HCT116 (cell line): Measurements from ENCODE around the gene KCTD14. TPM values are rescaled to one million over a fixed set of nuclear protein-coding genes. Genes with fewer than 3 reads are reported as not detected.
A peak's percentile ranks its signal among the peaks of the same experiment; 100 is the strongest.

ENCODE experiments used
- ATAC-seq: fragments of 200-7000 bp; cut with Tn5 transposase; 2 replicates; pipeline ENCODE4 v1.9.1; 2020; ENCODE audit warnings: mild to moderate bottlenecking, moderate library complexity
- BruUV-seq: library from RNA; stranded (reverse); fragments of 400-500 nt; replicated peaks from 2 replicates; lab custom pipeline; 2021; lab: Mats Ljungman, UMichigan
- CTCF ChIA-PET: fragments of 300-600 bp; sonication (Branson Sonifier 250); formaldehyde crosslinking; loops from one replicate; lab custom pipeline; 2021; ENCODE audit warnings: antibody characterized with exemption; lab: Charles Lee
- POLR2A ChIA-PET: fragments of 300-600, 350-600 bp; sonication (Branson Sonifier 250); formaldehyde crosslinking; loops from one replicate; lab custom pipeline; 2021; ENCODE audit warnings: antibody characterized with exemption; lab: Charles Lee
- RAD21 ChIA-PET, 2 experiments: fragments of 300-600 bp; sonication (Branson Sonifier 250); formaldehyde crosslinking; loops; one replicate each; lab custom pipeline; 2023; ENCODE audit warnings: low total read pairs in 2 of 2; ENCODE audit not compliant: uncharacterized antibody in 2 of 2, unreplicated experiment in 2 of 2, low non-redundant PET in 1 of 2; lab: Charles Lee
- DNase-seq: peaks from one replicate; pipeline ENCODE4 v3.0.0-alpha.2; 2010; ENCODE audit warnings: low read depth, low spot score
- H2AFZ ChIP-seq: fragments of 200-600 bp; shearing (Covaris generic), sonication (generic); 2 replicates; pipeline ENCODE4 v1.6.1; 2017; ENCODE audit warnings: low read depth, mixed run types, mixed read lengths, antibody characterized with exemption, low read length; ENCODE audit not compliant: poor library complexity, severe bottlenecking
- H3K27ac ChIP-seq: 2 replicates; pipeline ENCODE4 v1.5.1; 2012; ENCODE audit warnings: low read depth, low read length
- H3K27me3 ChIP-seq: fragments of 200-600 bp; sonication (generic); 2 replicates; pipeline ENCODE4 v1.6.1; 2016; ENCODE audit warnings: mixed run types, low read length, mixed read lengths; ENCODE audit not compliant: insufficient read depth
- H3K36me3 ChIP-seq, 2 experiments: fragments of 200-500 bp in 1 of 2; fragments of 200-600 bp in 1 of 2; sonication (Bioruptor generic) in 1 of 2; sonication (generic) in 1 of 2; 2 replicates each; pipeline versions ENCODE4 v1.5.1 to v1.6.1; 2014 to 2016; ENCODE audit warnings: low read length in 2 of 2, inconsistent platforms in 1 of 2, mixed read lengths in 1 of 2, mixed run types in 1 of 2; ENCODE audit not compliant: insufficient read depth in 2 of 2, control insufficient read depth in 1 of 2
- H3K4me1 ChIP-seq, 2 experiments: fragments of 200-600 bp in 1 of 2; sonication (generic) in 1 of 2; 2 replicates each; pipeline versions ENCODE4 v1.5.1 to v1.6.1; 2012 to 2017; ENCODE audit warnings: low read length in 2 of 2, inconsistent platforms in 1 of 2, mild to moderate bottlenecking in 1 of 2, mixed read lengths in 1 of 2, mixed run types in 1 of 2, moderate library complexity in 1 of 2; ENCODE audit not compliant: insufficient read depth in 2 of 2, control insufficient read depth in 1 of 2
- H3K4me2 ChIP-seq: fragments of 200-600 bp; sonication (generic); 2 replicates; pipeline ENCODE4 v1.6.1; 2017; ENCODE audit warnings: mixed run types, low read length, mixed read lengths
- H3K4me3 ChIP-seq, 2 experiments: fragments of 200-600 bp in 1 of 2; sonication (generic) in 1 of 2; replicated peaks in 1 of 2; 2 replicates each; pipeline ENCODE4 v1.5.1; 2011 to 2016; ENCODE audit warnings: low read length in 2 of 2, control low read depth in 1 of 2, low read depth in 1 of 2, mild to moderate bottlenecking in 1 of 2, mixed read lengths in 1 of 2, mixed run types in 1 of 2
- H3K79me2 ChIP-seq: fragments of 200-600 bp; sonication (generic); 2 replicates; pipeline ENCODE4 v1.6.1; 2017; ENCODE audit warnings: mild to moderate bottlenecking, mixed run types, low read length, moderate library complexity, mixed read lengths; ENCODE audit not compliant: insufficient read depth
- H3K9ac ChIP-seq: fragments of 200-600 bp; sonication (generic); 2 replicates; pipeline ENCODE4 v1.6.1; 2016; ENCODE audit warnings: low read length, mixed read lengths
- H3K9me2 ChIP-seq: fragments of 200-600 bp; sonication (generic), shearing (Covaris generic); 2 replicates; pipeline ENCODE4 v1.6.1; 2017; ENCODE audit warnings: mixed run types, mild to moderate bottlenecking, moderate library complexity; ENCODE audit not compliant: insufficient read depth
- H3K9me3 ChIP-seq, 2 experiments: fragments of 200-500 bp in 1 of 2; fragments of 200-600 bp in 1 of 2; sonication (Bioruptor generic) in 1 of 2; sonication (generic) in 1 of 2; 2 replicates each; pipeline ENCODE4 v1.6.1; 2014 to 2017; ENCODE audit warnings: low read length in 2 of 2, mixed read lengths in 2 of 2, inconsistent platforms in 1 of 2, low read depth in 1 of 2, mild to moderate bottlenecking in 1 of 2, mixed run types in 1 of 2, moderate library complexity in 1 of 2; ENCODE audit not compliant: control insufficient read depth in 1 of 2, insufficient read depth in 1 of 2
- H4K20me1 ChIP-seq: fragments of 200-600 bp; sonication (generic), shearing (Covaris generic); 2 replicates; pipeline ENCODE4 v1.6.1; 2017; ENCODE audit warnings: mixed run types, mild to moderate bottlenecking, moderate library complexity; ENCODE audit not compliant: insufficient read depth
- CBX3 ChIP-seq: IDR thresholded peaks from 2 replicates; pipeline ENCODE4 v1.6.1; 2012; ENCODE audit warnings: low read depth
- CEBPB ChIP-seq: IDR thresholded peaks from 2 replicates; pipeline ENCODE4 v1.6.1; 2012; ENCODE audit warnings: low read depth
- ELF1 ChIP-seq: IDR thresholded peaks from 2 replicates; pipeline ENCODE4 v1.6.1; 2012; ENCODE audit warnings: low read depth, borderline replicate concordance
- EZH2 ChIP-seq: fragments of 200-600 bp; sonication (generic); IDR thresholded peaks from 2 replicates; pipeline ENCODE4 v1.6.1; 2017; ENCODE audit warnings: antibody characterized with exemption, mixed run types
- EZH2phosphoT487 ChIP-seq: fragments of 200-600 bp; IDR thresholded peaks from 2 replicates; pipeline ENCODE4 v1.6.1; 2018; ENCODE audit warnings: antibody characterized with exemption, borderline replicate concordance
- JUND ChIP-seq: IDR thresholded peaks from 2 replicates; pipeline ENCODE4 v1.6.1; 2012
- POLR2A ChIP-seq: IDR thresholded peaks from 2 replicates; pipeline ENCODE4 v1.7.0; 2011; ENCODE audit warnings: borderline replicate concordance; ENCODE audit not compliant: insufficient read depth, insufficient read length; ENCODE audit errors: extremely low read depth
- POLR2AphosphoS5 ChIP-seq: IDR thresholded peaks from 2 replicates; pipeline ENCODE4 v1.6.1; 2011; ENCODE audit warnings: mild to moderate bottlenecking, low read depth, low read length, moderate library complexity
- RAD21 ChIP-seq: IDR thresholded peaks from 2 replicates; pipeline ENCODE4 v1.6.1; 2012; ENCODE audit warnings: low read depth, mild to moderate bottlenecking
- SP1 ChIP-seq: IDR thresholded peaks from 2 replicates; pipeline ENCODE4 v1.6.1; 2012; ENCODE audit warnings: low read depth
- SRF ChIP-seq: IDR thresholded peaks from 2 replicates; pipeline ENCODE4 v1.6.1; 2012; ENCODE audit warnings: low read depth
- YY1 ChIP-seq: IDR thresholded peaks from 2 replicates; pipeline ENCODE4 v1.6.1; 2011; ENCODE audit warnings: low read length, low read depth, moderate library complexity, mild to moderate bottlenecking; ENCODE audit not compliant: insufficient replicate concordance; ENCODE audit errors: extremely low read depth
- ZFX ChIP-seq: fragments of 450-650 bp; IDR thresholded peaks from 2 replicates; pipeline ENCODE4 v1.6.1; 2017
- ZNF274 ChIP-seq: fragments of 200-500 bp; sonication (Bioruptor generic); IDR thresholded peaks from 2 replicates; pipeline ENCODE4 v1.6.1; 2014; ENCODE audit warnings: mild to moderate bottlenecking, low read depth, low read length, inconsistent platforms
- intact Hi-C: fragments of 100-400 bp; cut with micrococcal nuclease; formaldehyde crosslinking; loops from 2 replicates; pipeline ENCODE4 v1.10.0; 2022
- total RNA-seq: library from RNA; stranded (reverse); gene quantifications from one replicate; pipeline ENCODE4 v1.2.1, GENCODE V29; 2021; ENCODE audit not compliant: unreplicated experiment
- TF ChIP-seq, protein P1 (sequence below): IDR thresholded peaks from 2 replicates; pipeline ENCODE4 v1.6.1; 2012
- TF ChIP-seq, protein P2 (sequence below): IDR thresholded peaks from 2 replicates; pipeline ENCODE4 v1.6.1; 2012
- TF ChIP-seq, protein P3 (sequence below): IDR thresholded peaks from 2 replicates; pipeline ENCODE4 v1.6.1; 2011; ENCODE audit warnings: mild to moderate bottlenecking, low read length, moderate library complexity; ENCODE audit not compliant: insufficient replicate concordance; ENCODE audit errors: extremely low read depth
- TF ChIP-seq, protein P4 (sequence below): IDR thresholded peaks from 2 replicates; pipeline ENCODE4 v1.6.1; 2012; ENCODE audit warnings: low read depth
- TF ChIP-seq, protein P5 (sequence below), 3 experiments: fragments of 200-600 bp in 1 of 3; sonication (generic) in 1 of 3; IDR thresholded peaks in 2 of 3; conservative IDR thresholded peaks in 1 of 3; 2 replicates each; pipeline ENCODE4 v1.5.1; 2012 to 2017; ENCODE audit warnings: low read depth in 2 of 3, low read length in 2 of 3, antibody characterized with exemption in 1 of 3, borderline replicate concordance in 1 of 3, control low read depth in 1 of 3, mild to moderate bottlenecking in 1 of 3, mixed read lengths in 1 of 3, mixed run types in 1 of 3, moderate library complexity in 1 of 3; ENCODE audit not compliant: insufficient read depth in 1 of 3

KCTD14 gene
- total RNA-seq, 1 experiment from 2014 or later: 15.2 TPM

DNA sequence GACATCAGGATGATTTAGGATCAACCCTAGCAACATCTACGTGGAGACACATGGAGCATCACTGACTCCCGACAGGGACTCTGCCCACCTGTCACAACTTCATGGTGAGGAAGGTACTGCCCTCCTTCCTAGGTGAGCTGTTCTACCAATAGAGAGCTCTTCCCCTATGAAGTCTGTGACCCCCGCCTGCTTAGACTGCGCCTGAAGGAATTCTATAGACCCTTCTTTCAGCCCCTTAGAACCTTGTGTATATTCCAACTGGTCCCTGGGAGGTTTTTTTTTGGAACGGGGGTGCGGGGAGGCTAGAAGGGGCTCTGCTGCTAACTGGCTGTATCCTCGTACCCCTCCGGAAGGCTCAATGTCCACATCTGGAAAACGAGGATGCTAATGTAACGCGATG is 29.2 kb downstream of the KCTD14 start:
- DNase-seq (no peak), ATAC-seq (no peak)
- no peaks in the 10 kb centered on the region for H4K20me1 ChIP-seq
- no peaks in the 10 kb centered on the region for H3K9me3 ChIP-seq
- H3K27me3 ChIP-seq: no peaks in the 10 kb centered on the region
- ChIA-PET POLR2A (interaction anchor here (0.7 to 1.7 kb wide), 6 partner anchors 19 to 376 kb away, joined by 3 to 14 read pairs (median 7); no protein-coding TSS in a partner anchor), CTCF (interaction anchor here (2.3 kb wide), 1 partner anchor 27 kb away, joined by 12 read pairs; no protein-coding TSS in a partner anchor), RAD21 (no interaction called here)
- H3K9me2 ChIP-seq: no peaks in the 10 kb centered on the region
- peak overlapping the region; percentile 46; the same call in 1 of the 2 replicates for H3K27ac ChIP-seq
- no peak for TF ChIP-seq POLR2AphosphoS5
- TF ChIP-seq JUND: no peak
- no peak for TF ChIP-seq POLR2A
- TF ChIP-seq SP1: no peak
- TF ChIP-seq, protein P1, sequence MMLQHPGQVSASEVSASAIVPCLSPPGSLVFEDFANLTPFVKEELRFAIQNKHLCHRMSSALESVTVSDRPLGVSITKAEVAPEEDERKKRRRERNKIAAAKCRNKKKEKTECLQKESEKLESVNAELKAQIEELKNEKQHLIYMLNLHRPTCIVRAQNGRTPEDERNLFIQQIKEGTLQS: no peak
- no peak for TF ChIP-seq ZFX
- TF ChIP-seq, protein P2, sequence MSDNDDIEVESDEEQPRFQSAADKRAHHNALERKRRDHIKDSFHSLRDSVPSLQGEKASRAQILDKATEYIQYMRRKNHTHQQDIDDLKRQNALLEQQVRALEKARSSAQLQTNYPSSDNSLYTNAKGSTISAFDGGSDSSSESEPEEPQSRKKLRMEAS: no peak
- no peak for TF ChIP-seq RAD21
- no peak for TF ChIP-seq EZH2
- TF ChIP-seq ELF1: no peak
- TF ChIP-seq, protein P3, sequence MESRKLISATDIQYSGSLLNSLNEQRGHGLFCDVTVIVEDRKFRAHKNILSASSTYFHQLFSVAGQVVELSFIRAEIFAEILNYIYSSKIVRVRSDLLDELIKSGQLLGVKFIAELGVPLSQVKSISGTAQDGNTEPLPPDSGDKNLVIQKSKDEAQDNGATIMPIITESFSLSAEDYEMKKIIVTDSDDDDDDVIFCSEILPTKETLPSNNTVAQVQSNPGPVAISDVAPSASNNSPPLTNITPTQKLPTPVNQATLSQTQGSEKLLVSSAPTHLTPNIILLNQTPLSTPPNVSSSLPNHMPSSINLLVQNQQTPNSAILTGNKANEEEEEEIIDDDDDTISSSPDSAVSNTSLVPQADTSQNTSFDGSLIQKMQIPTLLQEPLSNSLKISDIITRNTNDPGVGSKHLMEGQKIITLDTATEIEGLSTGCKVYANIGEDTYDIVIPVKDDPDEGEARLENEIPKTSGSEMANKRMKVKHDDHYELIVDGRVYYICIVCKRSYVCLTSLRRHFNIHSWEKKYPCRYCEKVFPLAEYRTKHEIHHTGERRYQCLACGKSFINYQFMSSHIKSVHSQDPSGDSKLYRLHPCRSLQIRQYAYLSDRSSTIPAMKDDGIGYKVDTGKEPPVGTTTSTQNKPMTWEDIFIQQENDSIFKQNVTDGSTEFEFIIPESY: no peak
- TF ChIP-seq CEBPB: no peak
- TF ChIP-seq YY1: no peak
- TF ChIP-seq, protein P4, sequence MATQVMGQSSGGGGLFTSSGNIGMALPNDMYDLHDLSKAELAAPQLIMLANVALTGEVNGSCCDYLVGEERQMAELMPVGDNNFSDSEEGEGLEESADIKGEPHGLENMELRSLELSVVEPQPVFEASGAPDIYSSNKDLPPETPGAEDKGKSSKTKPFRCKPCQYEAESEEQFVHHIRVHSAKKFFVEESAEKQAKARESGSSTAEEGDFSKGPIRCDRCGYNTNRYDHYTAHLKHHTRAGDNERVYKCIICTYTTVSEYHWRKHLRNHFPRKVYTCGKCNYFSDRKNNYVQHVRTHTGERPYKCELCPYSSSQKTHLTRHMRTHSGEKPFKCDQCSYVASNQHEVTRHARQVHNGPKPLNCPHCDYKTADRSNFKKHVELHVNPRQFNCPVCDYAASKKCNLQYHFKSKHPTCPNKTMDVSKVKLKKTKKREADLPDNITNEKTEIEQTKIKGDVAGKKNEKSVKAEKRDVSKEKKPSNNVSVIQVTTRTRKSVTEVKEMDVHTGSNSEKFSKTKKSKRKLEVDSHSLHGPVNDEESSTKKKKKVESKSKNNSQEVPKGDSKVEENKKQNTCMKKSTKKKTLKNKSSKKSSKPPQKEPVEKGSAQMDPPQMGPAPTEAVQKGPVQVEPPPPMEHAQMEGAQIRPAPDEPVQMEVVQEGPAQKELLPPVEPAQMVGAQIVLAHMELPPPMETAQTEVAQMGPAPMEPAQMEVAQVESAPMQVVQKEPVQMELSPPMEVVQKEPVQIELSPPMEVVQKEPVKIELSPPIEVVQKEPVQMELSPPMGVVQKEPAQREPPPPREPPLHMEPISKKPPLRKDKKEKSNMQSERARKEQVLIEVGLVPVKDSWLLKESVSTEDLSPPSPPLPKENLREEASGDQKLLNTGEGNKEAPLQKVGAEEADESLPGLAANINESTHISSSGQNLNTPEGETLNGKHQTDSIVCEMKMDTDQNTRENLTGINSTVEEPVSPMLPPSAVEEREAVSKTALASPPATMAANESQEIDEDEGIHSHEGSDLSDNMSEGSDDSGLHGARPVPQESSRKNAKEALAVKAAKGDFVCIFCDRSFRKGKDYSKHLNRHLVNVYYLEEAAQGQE: no peak
- TF ChIP-seq SRF: no peak
- no peak for TF ChIP-seq ZNF274
- TF ChIP-seq, protein P5, sequence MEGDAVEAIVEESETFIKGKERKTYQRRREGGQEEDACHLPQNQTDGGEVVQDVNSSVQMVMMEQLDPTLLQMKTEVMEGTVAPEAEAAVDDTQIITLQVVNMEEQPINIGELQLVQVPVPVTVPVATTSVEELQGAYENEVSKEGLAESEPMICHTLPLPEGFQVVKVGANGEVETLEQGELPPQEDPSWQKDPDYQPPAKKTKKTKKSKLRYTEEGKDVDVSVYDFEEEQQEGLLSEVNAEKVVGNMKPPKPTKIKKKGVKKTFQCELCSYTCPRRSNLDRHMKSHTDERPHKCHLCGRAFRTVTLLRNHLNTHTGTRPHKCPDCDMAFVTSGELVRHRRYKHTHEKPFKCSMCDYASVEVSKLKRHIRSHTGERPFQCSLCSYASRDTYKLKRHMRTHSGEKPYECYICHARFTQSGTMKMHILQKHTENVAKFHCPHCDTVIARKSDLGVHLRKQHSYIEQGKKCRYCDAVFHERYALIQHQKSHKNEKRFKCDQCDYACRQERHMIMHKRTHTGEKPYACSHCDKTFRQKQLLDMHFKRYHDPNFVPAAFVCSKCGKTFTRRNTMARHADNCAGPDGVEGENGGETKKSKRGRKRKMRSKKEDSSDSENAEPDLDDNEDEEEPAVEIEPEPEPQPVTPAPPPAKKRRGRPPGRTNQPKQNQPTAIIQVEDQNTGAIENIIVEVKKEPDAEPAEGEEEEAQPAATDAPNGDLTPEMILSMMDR (IDR thresholded peaks at IDR 0.05 in 2 of 3, conservative IDR thresholded peaks at IDR 0.05 in 1 of 3; ENCODE audit: borderline replicate concordance in 1 of 3, insufficient read depth in 1 of 3, low read depth in 2 of 3, low read length in 2 of 3): no peak
- TF ChIP-seq EZH2phosphoT487: no peak
- no peak for TF ChIP-seq CBX3
- H3K9ac ChIP-seq: peak overlapping the region; percentile 75
- intact Hi-C loops: no loop called here
- peaks cover 4 to 13% of the 10 kb centered on the region in 2 experiments; a peak in 3 of 4 replicates for H3K36me3 ChIP-seq
- H2AFZ ChIP-seq: peak overlapping the region; percentile 63
- peak overlapping the region; percentile 80 to 96 for H3K4me3 ChIP-seq
- H3K4me2 ChIP-seq: peak overlapping the region; percentile 80
- no TSS peak for BruUV-seq
- peaks cover 18% of the 10 kb centered on the region in 2 experiments for H3K4me1 ChIP-seq
- peaks cover 18% of the 10 kb centered on the region for H3K79me2 ChIP-seq
